Fibroblast of upper back skin (primary cell): ENCODE results near the gene SPRED2.
A peak's percentile ranks its signal among the peaks of the same experiment; 100 is the strongest.

Experiments
- DNase-seq: peaks from one replicate; pipeline ENCODE4 v3.0.0-alpha.2; 2013

SPRED2 gene

GRCh38 chr2:65438137-65438899, 5.9 kb upstream of the SPRED2 start:
- DNase-seq, result no peak

GRCh38 chr2:65437392-65438135, 5.2 kb upstream of the SPRED2 start:
- no peak for DNase-seq

- DNase-seq, result no peak
Measured at GRCh38 chr2:65436824-65437221, 4.4 kb upstream of the SPRED2 start.

- DNase-seq, result peak; percentile 95
Measured at GRCh38 chr2:65436169-65436823, 3.9 kb upstream of the SPRED2 start.

GRCh38 chr2:65435625-65436168, 3.3 kb upstream of the SPRED2 start:
- DNase-seq, result peak; percentile 89

GRCh38 chr2:65434592-65435241, 2.3 kb upstream of the SPRED2 start:
- DNase-seq, result no peak

GRCh38 chr2:65431421-65432226, 775 bp downstream of the SPRED2 start:
- no peak for DNase-seq

- no peak for DNase-seq
Measured at GRCh38 chr2:65430603-65431420, 1.6 kb downstream of the SPRED2 start.

GRCh38 chr2:65429786-65430602, 2.4 kb downstream of the SPRED2 start:
- no peak for DNase-seq

- DNase-seq, result no peak
Measured at GRCh38 chr2:65427532-65427931, 4.9 kb downstream of the SPRED2 start.

- no peak for DNase-seq
Measured at GRCh38 chr2:65425276-65425675, 7.1 kb downstream of the SPRED2 start.

- no peak for DNase-seq
Measured at GRCh38 chr2:65424391-65424790, 8.0 kb downstream of the SPRED2 start.

- DNase-seq, result no peak
Measured at GRCh38 chr2:65421432-65421748, 11.0 kb downstream of the SPRED2 start.

GRCh38 chr2:65420712-65421431, 11.5 kb downstream of the SPRED2 start:
- peak; percentile 53 for DNase-seq

- DNase-seq, result no peak
Measured at GRCh38 chr2:65417509-65418085, 14.8 kb downstream of the SPRED2 start.

GRCh38 chr2:65416945-65417344, 15.5 kb downstream of the SPRED2 start:
- no peak for DNase-seq

GRCh38 chr2:65416321-65416720, 16.1 kb downstream of the SPRED2 start:
- no peak for DNase-seq

GRCh38 chr2:65415091-65415490, 17.3 kb downstream of the SPRED2 start:
- no peak for DNase-seq

- DNase-seq, result no peak
Measured at GRCh38 chr2:65413610-65414009, 18.8 kb downstream of the SPRED2 start.
